ENCODE measurements around the gene RNU4-1. TPM values are rescaled to one million over a fixed set of nuclear protein-coding genes. Genes with fewer than 3 reads are reported as not detected.
"Not testable (repeated sequence)": the region's sequence is repeated elsewhere in the genome, so short reads cannot be mapped to it uniquely, and the experiment has no call there.

RNU4-1 gene
- total RNA-seq, 2 donors from 2014 or later, result under 0.01 TPM

DNA sequence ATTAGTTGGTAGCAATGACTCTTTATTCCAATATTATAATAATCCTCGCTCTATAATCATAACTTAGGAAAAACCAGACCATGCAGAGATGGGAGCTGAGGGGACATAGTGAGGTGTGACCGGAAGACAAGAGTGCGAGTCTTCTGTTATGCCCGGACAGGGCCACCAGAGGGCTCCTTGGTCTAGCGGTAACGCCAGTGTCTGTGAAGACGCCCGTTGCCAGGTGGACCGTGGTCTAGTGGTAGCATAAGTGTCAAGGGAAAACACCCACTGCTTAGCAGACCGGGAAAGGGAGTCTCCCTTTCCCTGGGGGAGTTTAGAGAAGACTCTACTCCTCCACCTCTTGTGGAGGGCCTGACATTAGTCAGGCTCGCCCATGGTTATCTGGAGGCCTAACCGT lies 42.4 kb upstream of the RNU4-1 start:
- intact Hi-C loops (cut with DNase I); H3K9me3 ChIP-seq; H3K4me3 ChIP-seq; H3K27me3 ChIP-seq; H3K36me3 ChIP-seq (replicated peaks in 1 of 2; ENCODE audit: insufficient read depth in 1 of 2, low read depth in 2 of 2); ATAC-seq: not testable (repeated sequence)
- H3K4me1 ChIP-seq, result peaks cover 33% of the 10 kb centered on the region
- TF ChIP-seq, protein P1, sequence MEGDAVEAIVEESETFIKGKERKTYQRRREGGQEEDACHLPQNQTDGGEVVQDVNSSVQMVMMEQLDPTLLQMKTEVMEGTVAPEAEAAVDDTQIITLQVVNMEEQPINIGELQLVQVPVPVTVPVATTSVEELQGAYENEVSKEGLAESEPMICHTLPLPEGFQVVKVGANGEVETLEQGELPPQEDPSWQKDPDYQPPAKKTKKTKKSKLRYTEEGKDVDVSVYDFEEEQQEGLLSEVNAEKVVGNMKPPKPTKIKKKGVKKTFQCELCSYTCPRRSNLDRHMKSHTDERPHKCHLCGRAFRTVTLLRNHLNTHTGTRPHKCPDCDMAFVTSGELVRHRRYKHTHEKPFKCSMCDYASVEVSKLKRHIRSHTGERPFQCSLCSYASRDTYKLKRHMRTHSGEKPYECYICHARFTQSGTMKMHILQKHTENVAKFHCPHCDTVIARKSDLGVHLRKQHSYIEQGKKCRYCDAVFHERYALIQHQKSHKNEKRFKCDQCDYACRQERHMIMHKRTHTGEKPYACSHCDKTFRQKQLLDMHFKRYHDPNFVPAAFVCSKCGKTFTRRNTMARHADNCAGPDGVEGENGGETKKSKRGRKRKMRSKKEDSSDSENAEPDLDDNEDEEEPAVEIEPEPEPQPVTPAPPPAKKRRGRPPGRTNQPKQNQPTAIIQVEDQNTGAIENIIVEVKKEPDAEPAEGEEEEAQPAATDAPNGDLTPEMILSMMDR (IDR thresholded peaks at IDR 0.05), result peak; percentile 45 to 83 (median 78)
- H3K27ac ChIP-seq, result peak overlapping the region in 1 of 4 donors; percentile 15
- WGBS, 2 donors, result 9 to 19% methylated on average over 11 to 12 of the region's 12 CpGs
- DNase-seq, result peak; percentile 86 to 93 (median 88)

GRCh38 chr12:120332523-120332922 lies 39.5 kb upstream of the RNU4-1 start:
- intact Hi-C loops (cut with DNase I), result no loop called here
- peak overlapping the region; percentile 95 to 98 (median 96) for H3K27ac ChIP-seq
- DNase-seq, result peak; percentile 84 to 93 (median 90)
- peak in 2 of 3 donors; percentile 61 to 63 for TF ChIP-seq POLR2A (IDR thresholded peaks at IDR 0.05)
- TF ChIP-seq, protein P1 (IDR thresholded peaks at IDR 0.05), result peak in 1 of 7 experiments; percentile 5
- peaks cover 60% of the 10 kb centered on the region for H3K4me1 ChIP-seq
- H3K4me3 ChIP-seq, result no peak overlapping the region
- H3K9me3 ChIP-seq, result no peaks in the 10 kb centered on the region
- peak; percentile 79 for ATAC-seq
- no peaks in the 10 kb centered on the region for H3K36me3 ChIP-seq (replicated peaks in 1 of 2; ENCODE audit: insufficient read depth in 1 of 2, low read depth in 2 of 2)
- H3K27me3 ChIP-seq, result no peaks in the 10 kb centered on the region
- 23 to 32% methylated on average over 6 to 7 of the region's 7 CpGs for WGBS, 2 donors

DNA sequence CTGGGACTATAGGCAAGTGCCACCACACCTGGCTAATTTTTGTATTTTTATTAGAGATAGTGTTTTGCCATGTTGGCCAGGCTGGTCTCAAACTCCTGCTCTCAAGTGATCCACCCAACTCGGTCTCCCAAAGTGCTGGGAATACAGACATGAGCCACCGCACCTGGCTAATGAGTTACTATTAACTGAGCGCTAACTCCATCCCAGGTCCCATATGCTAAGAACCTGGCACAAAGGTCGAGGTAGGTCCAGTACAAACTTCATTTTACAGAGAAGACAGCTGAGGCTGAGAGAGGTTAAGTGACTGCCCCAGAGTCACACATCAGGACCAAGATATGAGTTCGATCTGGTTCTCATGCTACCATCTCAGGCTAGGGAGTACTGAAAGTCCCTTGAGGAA lies 39.0 kb upstream of the RNU4-1 start:
- ATAC-seq (peak; percentile 21), DNase-seq (peak in 3 of 4 donors; percentile 55 to 71 (median 58))
- Histone ChIP-seq H3K4me1 (peaks cover 63% of the 10 kb centered on the region), H3K9me3 (no peaks in the 10 kb centered on the region), H3K4me3 (no peak overlapping the region), H3K27me3 (no peaks in the 10 kb centered on the region), H3K36me3 (replicated peaks in 1 of 2; ENCODE audit: insufficient read depth in 1 of 2, low read depth in 2 of 2) (no peaks in the 10 kb centered on the region), H3K27ac (peak overlapping the region; percentile 95 to 98 (median 96))
- TF ChIP-seq, protein P1 (IDR thresholded peaks at IDR 0.05), result no peak
- TF ChIP-seq POLR2A (IDR thresholded peaks at IDR 0.05), result no peak
- 19 to 36% methylated on average over 5 of the region's 5 CpGs for WGBS, 2 donors
- intact Hi-C loops (cut with DNase I), result no loop called here

DNA sequence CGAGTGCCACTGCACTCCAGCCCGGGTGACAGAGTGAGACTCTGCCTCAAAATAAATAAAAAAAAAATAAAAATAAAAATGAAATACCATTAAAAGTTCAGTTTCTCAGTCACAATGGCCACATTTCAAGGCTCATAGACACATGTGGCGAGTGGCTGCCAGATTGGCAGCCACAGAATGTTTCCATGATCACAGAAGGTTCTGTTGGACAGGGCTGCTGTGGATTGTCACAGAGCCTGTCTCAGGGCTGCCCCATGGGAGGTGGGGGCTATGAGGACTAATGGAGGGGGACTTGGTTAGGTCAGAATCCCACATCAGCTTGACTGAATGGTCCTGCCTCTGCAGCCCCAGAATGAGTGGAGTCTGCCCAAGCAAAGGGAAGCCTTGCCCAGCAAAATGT lies 38.4 kb upstream of the RNU4-1 start:
- intact Hi-C loops (cut with DNase I), result no loop called here
- TF ChIP-seq, protein P1 (IDR thresholded peaks at IDR 0.05), result no peak
- TF ChIP-seq POLR2A (IDR thresholded peaks at IDR 0.05), result no peak

DNA sequence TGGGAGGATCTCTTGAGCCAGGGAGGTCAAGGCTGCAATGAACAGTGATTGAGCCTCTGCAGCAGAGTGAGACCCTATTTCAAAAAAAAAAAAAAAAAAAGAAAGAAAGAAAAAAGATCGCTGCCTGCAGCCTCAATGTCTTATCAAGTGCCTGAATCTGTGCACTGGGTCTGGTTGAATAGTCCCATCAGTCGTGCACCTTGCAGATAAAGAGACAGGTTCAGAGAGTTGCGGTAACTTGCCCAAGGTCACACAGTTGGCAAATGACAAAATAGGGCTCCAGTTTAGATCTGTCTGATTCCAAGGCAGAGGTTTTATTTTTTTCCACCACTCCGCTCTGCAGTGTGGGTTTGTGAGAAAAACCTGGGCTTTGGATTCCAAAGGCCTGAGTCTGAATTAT lies 35.2 kb upstream of the RNU4-1 start:
- Histone ChIP-seq H3K36me3 (replicated peaks in 1 of 2; ENCODE audit: insufficient read depth in 1 of 2, low read depth in 2 of 2) (no peaks in the 10 kb centered on the region), H3K27me3 (no peaks in the 10 kb centered on the region), H3K27ac (peak overlapping the region; percentile 78 to 98 (median 98)), H3K4me3 (no peak overlapping the region), H3K4me1 (peaks cover 67% of the 10 kb centered on the region), H3K9me3 (no peaks in the 10 kb centered on the region)
- DNase-seq (no peak), ATAC-seq (no peak)
- intact Hi-C loops (cut with DNase I), result no loop called here
- TF ChIP-seq, protein P1 (IDR thresholded peaks at IDR 0.05), result no peak
- no peak for TF ChIP-seq POLR2A (IDR thresholded peaks at IDR 0.05)
- 17 to 25% methylated on average over 4 of the region's 4 CpGs for WGBS, 2 donors

More for the DNA sequence above, 38.4 kb upstream of the RNU4-1 start:
- no peak for ATAC-seq
- Histone ChIP-seq H3K9me3 (no peaks in the 10 kb centered on the region), H3K36me3 (replicated peaks in 1 of 2; ENCODE audit: insufficient read depth in 1 of 2, low read depth in 2 of 2) (no peaks in the 10 kb centered on the region), H3K4me1 (peaks cover 63% of the 10 kb centered on the region), H3K4me3 (no peak overlapping the region), H3K27ac (peak overlapping the region; percentile 95 to 98 (median 96)), H3K27me3 (no peaks in the 10 kb centered on the region)
- 14 to 27% methylated on average over 3 of the region's 3 CpGs for WGBS, 2 donors
- peak in 1 of 4 donors; percentile 59 for DNase-seq

Measured in body of pancreas (tissue), 4 donors.